NK-92 (cell line): ENCODE data around the gene DOCK1.

ENCODE experiments used
- DNase-seq: peaks from one replicate; lab custom pipeline; 2025; ENCODE audit not compliant: unreplicated experiment; lab: John Stamatoyannopoulos, UW

Gene DOCK1

DNA sequence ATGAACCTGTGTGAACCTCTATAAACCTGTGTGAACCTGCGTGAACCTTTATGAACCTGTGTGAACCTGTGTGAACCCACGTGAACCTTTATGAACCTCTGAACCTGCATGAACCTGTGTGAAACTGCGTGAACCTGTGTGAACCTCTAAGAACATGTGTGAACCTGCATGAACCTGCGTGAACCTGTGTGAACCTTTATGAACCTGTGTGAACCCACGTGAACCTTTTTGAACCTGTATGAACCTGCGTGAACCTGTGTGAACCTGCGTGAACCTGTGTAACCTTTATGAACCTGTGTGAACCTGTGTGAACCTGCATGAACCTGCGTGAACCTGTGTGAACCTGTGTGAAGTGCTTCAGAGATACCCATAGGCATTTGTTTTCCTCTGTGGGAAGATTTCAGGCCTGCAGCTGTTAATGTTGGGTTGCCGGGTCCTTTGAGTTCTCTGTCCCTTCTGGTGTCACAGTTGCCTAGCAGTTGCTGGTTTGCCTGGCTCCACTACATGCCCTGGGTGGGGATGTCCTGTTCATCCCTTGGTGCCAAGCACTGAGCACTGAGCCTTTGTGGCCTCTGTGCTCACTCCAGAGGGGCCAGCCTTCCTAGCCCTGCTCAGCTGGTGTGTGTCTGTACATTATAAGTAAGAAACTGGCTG, 97.9 kb downstream of the DOCK1 start:
- DNase-seq, result no peak

GRCh38 chr10:127006453-127006852, 101.2 kb downstream of the DOCK1 start:
- DNase-seq, result no peak

DNA sequence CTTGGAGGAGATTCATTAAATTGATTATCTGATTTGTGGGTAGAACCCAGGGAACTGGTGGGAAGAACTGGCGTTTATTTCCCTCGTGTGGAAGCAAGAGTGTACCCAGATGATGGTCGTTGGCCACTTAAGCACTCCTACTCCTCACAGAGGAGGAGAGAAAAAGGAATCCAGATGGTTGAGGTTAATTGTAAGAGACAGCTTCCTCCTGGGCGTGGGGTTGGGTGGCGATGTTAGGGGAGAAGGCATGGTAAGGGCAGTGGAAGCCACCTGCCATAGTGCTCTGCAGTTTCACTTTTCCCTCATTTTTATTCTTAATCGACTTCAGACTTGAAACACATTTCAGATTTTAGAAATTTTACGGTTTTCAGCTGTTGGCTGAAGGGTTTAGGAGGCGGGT, 104.1 kb downstream of the DOCK1 start:
- no peak for DNase-seq

DNA sequence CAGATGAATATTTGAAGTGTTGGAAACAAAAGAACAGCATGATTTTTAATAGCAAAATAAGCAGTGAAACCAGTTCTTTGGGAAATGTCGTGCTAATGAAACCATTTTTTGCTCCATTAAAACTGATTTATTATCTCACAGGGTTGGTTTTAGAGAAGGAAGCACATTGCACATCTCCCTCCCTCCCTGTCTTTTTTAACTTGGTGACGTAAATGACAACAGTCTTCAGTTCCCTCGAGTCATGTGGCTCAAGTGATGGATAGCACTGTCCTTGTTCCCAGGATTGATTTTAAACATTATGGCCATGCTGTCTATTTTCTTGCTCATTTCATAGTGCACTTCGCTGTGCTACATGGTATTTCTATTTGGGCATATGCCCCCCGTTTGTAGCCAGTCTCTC, 105.9 kb downstream of the DOCK1 start:
- DNase-seq, result no peak

DNA sequence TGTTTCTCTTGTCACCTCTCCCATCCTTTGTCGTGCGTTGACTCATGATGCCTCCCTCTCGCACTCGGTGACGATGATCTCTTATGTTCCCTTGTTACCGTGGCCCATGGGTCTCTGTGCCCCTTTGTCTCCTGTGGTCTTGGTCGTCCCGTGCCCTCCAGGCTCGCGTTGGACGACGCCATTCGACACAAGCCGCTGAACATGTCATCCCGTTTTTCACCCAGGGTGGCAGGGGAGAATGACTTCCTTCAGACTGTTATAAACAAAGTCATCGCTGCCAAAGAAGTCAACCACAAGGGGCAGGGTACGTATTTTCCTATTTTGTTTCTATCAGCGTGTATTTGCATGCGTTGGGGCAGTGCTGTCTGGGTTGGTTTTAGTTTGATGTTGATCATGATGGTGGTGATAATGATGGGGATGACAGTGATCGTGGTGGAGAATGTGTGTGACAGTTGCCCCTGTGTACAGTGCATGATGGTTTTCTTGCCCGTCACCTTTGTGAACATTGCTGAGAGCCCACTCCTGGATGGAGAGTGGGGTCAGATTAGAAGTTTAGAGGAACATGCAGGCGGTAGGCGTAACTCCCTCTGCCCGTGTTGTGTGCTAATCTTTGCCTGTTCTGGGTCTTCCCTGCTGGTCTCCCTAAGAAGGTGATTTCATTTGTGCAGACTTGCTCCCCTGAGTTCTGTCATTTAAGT, 107.0 kb downstream of the DOCK1 start:
- DNase-seq, result no peak

DNA sequence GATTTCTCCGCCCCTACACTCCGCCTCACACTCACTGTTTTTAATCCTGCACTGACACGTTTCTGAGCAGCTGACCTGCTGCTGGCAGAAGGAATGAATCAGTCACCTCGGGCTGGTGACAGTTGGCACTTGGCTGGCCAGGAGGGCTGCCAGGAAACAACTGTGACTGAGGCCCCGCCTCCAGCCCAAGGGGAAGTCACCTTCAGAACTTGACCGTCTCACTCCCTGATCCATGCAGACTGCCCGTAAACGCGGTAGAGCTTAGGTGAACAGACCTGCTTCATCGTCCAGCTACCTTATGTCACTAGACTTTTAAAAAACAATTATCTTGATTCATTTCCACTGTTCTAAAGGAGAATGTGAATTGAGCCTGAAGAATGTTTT, 107.5 kb downstream of the DOCK1 start:
- DNase-seq, result no peak

- no peak for DNase-seq
Measured at GRCh38 chr10:127013211-127013656, 108.0 kb downstream of the DOCK1 start.

DNA sequence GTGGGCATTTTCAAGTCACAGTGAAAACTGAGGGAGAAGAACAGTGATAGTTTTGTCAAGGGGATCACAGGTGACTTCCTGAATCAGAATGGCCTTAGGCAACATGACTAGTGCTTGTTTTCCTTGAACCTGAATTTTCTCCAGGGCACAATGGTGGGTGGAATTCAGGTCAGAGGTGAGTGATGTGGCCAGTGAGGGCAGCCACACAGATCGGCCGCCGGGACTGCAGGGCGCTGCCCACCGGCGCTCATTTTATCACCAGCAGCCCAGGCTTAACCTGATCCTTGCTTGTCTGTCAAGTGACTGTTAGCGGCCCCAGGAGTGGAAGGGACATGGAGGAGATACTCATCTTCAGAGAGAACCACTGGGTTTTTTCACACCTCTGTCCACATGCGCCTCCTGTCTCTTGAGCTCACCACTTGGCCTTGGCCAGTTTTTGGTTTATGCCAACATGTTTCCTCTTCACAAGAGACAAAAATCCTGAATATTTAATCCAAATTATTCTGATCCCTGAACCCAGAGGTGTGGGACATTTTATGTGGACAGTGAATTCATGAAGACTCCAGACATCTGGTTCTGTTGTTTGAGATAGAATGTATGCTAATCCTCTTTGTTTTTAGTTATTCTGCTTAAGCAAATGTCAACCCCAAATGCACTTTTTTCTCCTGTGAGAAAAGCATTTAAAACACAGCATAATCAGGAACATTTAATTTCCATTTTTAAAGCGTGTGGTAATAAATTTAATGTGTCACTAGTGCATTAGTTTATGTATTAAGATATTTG, 108.7 kb downstream of the DOCK1 start:
- DNase-seq, result no peak

DNA sequence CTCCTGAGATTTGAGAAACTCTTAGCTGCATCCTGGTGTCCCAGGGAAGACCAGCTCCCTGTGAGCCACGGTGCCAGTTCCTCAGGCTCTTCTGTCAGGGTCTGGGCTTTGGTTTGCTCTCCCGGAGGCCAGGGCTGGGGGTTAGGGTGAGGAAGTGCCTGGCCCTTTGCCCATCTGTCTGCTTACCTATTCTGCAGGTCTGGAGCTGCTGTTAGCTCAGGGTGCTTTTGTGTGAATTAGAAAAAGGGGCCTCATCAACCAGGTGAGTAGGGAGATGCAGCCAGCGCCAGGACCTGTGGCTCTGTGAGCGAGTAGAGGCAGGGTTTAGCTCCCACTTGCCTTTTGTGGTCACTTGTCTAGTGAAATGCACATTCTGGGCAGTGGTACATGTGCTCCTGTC, 109.4 kb downstream of the DOCK1 start:
- DNase-seq, result no peak

DNA sequence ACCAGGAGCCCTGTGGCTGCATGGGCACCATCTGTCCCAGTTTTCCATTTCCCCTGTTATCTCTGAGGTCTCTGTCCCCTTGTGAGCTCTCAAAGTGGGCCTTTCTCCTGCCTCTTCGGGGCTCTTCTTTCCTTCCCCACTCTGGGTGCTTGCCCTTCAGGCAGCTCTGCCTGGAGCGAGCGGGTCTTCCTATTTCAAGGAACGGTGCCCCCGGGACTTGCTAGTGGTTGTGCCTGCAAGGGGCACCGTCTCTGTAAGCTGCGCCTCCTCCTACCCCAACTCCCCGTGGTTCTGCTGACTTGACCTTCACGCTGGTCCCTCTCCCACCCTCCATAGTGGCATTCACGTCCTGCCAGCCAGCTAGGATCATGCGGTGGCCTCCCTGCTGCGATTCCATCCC, 110.1 kb downstream of the DOCK1 start:
- no peak for DNase-seq

DNA sequence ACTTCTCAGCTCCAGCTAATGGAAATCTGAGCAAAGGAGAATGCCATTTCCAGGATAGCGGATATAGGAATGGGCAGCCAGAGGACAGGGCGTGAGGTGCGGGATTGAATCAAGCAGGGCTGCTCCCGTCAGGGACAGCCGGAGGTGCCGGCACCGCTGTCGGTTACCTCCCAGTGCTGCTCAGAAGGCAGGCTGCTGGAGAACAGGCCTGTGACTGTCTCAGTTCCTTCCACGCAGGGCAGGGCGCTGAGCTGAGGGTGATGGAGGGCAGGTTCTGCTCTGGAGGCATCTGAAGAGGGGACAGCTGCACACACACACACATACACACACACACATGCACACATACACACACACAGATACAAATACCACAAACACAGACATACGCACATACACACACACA, 111.1 kb downstream of the DOCK1 start:
- DNase-seq, result no peak

- no peak for DNase-seq
Measured at GRCh38 chr10:127017541-127018297, 112.5 kb downstream of the DOCK1 start.

DNA sequence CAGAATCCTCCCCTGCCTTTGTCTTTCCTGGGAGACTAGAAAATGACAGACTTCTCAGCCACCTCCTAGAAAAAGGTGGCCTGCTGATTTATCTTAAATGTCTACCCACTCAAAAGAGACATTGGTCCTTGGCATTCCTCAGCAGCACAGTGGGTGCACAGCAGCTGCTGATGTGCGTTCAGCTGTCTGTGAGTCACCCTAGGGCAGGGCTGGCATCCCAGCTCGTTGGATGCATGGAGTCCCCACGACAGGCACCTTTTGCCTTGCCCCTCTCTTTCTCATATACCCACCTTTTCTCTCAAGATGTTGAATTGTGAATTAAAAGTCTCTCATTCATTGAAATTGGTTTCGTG, 113.0 kb downstream of the DOCK1 start:
- no peak for DNase-seq

DNA sequence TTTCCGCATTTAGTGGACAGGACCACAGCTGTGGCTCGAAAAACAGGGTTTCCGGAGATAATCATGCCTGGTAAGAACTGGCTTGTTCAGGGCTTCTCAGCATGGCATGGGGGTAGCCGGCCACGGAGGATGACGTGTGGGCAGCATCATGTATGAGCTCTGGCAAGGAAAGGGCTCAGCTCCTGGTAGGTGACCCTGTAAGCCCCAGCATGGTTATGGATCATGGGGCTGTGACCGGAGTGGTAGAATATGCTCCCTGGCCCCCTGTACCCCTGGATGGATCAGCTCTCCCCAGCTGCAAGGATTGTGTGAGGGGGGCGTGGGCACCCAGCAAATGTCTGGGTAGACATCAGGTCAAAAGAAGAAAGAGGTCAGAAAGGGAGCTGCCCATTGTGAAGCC, 113.5 kb downstream of the DOCK1 start:
- DNase-seq, result no peak

DNA sequence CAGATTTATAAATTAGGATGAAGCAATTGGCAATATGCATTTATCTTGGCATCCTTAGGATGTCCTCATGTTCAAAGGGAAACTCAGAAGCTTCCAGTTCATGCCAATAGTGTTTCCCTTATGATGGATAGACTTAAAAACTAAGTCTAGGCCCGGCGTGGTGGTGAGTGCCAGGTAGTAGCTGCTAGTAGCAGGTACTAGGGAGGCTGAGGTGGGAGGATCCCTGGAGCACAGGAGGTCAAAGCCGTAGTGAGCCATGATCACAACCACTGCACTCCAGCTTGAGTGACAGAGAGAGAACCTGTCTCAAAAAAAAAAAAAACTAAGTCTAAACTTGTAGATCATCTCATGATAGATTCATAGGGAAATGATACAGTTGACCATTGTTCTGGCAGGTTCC, 115.0 kb downstream of the DOCK1 start:
- no peak for DNase-seq

GRCh38 chr10:127021801-127022200, 116.6 kb downstream of the DOCK1 start:
- DNase-seq, result no peak

DNA sequence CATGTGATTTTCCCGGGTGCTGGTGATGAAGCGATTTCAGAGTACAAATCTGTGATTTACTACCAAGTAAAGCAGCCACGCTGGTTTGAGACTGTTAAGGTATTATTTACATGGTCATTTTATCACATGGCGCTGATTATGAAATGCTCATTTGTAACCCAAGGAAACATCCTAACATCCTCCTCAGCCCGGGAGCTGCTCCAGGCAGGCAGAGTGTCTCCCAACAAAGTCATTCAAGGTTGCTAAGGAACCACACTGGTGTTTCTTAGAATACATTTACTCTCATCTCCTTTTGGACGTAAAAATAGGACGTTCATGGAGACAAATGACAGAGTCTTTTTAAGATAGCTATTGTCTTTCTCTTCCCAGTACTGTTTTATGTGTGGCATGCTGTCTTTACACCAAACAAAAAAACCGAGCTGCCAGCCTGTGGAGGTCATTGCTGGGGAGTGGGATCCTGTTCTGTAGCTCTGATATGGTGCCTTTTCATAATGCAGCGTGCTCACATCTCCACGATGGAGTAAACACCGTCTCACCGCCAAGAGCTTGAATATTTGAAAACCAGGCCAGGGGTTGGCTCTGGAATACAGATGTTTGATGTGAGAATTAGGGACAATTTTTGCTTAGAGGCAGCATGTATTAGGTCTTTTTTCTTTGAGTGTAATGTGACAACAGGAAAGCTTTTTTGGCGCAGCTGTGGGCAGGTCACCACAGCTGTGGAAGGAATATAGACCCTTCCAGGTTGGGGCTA, 119.6 kb downstream of the DOCK1 start:
- DNase-seq, result no peak

GRCh38 chr10:127027786-127028185, 122.6 kb downstream of the DOCK1 start:
- no peak for DNase-seq

DNA sequence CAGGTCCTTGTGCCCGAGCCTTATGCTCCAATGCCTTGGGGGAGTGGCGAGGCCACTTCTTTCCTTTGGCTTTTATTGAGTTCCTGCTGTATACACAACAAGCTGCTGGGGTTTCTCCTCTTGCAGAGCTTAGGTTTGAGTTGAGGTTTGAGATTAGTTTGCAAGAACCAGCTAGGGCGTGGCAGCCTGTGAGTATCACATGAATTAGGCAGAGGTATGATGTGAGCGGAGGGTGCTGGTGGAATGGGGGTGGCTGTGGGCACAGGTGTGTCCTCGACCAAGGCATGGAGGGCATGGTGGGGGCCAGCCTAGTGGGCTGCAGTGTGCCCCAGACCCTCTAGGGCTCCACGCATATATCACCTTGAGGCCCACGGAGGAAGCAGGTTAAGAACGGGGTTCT, 123.3 kb downstream of the DOCK1 start:
- no peak for DNase-seq

GRCh38 chr10:127029061-127029460, 123.8 kb downstream of the DOCK1 start:
- no peak for DNase-seq
